Gastrocnemius medialis (tissue), 4 donors: ENCODE data around the gene ARHGAP8. TPM values are rescaled to one million over a fixed set of nuclear protein-coding genes. Genes with fewer than 3 reads are reported as not detected.
"Not testable (repeated sequence)": the region's sequence is repeated elsewhere in the genome, so short reads cannot be mapped to it uniquely, and the experiment has no call there.

Experiments
- ATAC-seq, 2 donors: fragments of 150-250 bp; one replicate each; pipeline ENCODE4 v1.9.1; 2016
- DNase-seq, 2 donors: peaks; one replicate each; pipeline ENCODE4 v3.0.0-alpha.2; 2019
- H3K27ac ChIP-seq, 4 donors: fragments of 200-600 bp; sonication (generic); 1 replicate in 1 of 4; 2 replicates in 3 of 4; pipeline ENCODE4 v1.5.1; 2016 to 2018; ENCODE audit warnings: mild to moderate bottlenecking in 2 of 4, moderate library complexity in 1 of 4
- H3K27me3 ChIP-seq, 3 donors: fragments of 200-600 bp; sonication (generic) in 2 of 3; 1 replicate in 1 of 3; 2 replicates in 2 of 3; pipeline versions ENCODE4 v1.5.1 to v1.6.0; 2016 to 2019; ENCODE audit warnings: mild to moderate bottlenecking in 1 of 3, moderate library complexity in 1 of 3
- H3K36me3 ChIP-seq, 2 donors: fragments of 200-600 bp; sonication (generic) in 1 of 2; one replicate each; pipeline ENCODE4 v1.5.1; 2017 to 2018
- H3K4me1 ChIP-seq, 2 donors: fragments of 200-600 bp; sonication (generic) in 1 of 2; one replicate each; pipeline ENCODE4 v1.5.1; 2016 to 2017; ENCODE audit warnings: mild to moderate bottlenecking in 2 of 2
- H3K4me3 ChIP-seq, 4 donors: fragments of 200-600 bp; sonication (generic) in 3 of 4; 1 replicate in 1 of 4; 2 replicates in 3 of 4; pipeline ENCODE4 v1.5.1; 2016 to 2019; ENCODE audit warnings: mild to moderate bottlenecking in 2 of 4
- H3K9me3 ChIP-seq, 3 donors: fragments of 200-600 bp; sonication (generic) in 2 of 3; 1 replicate in 1 of 3; 2 replicates in 2 of 3; pipeline ENCODE4 v1.5.1; 2016 to 2019
- POLR2A ChIP-seq, 2 donors: fragments of 450-650 bp; IDR thresholded peaks; one replicate each; pipeline ENCODE4 v1.6.1; 2017; ENCODE audit warnings: antibody characterized with exemption in 2 of 2, mild to moderate bottlenecking in 2 of 2, moderate library complexity in 2 of 2
- in situ Hi-C, 4 donors: fragments of 200-750 bp; cut with MboI; loops; one replicate each; pipeline versions ENCODE4 v1.15.0 to v1.8.0; 2017; ENCODE audit warnings: low sequenced_read_pairs in 4 of 4
- intact Hi-C: fragments of 100-400 bp; cut with DNase I; formaldehyde crosslinking; loops from one replicate; pipeline ENCODE4 v1.15.1; 2023; ENCODE audit warnings: low total_unique reads
- total RNA-seq, 4 donors: library from RNA; depleted of rRNA; stranded (reverse); fragments of >200 nt; gene quantifications; one replicate each; pipeline versions ENCODE4 v1.1.0 to v1.2.3, GENCODE V29; 2016
- TF ChIP-seq, protein P1 (sequence below), 5 experiments: fragments of 450-650 bp in 3 of 5; fragments of 200-600 bp in 2 of 5; sonication (generic) in 2 of 5; IDR thresholded peaks in 4 of 5; conservative IDR thresholded peaks in 1 of 5; 1 replicate in 4 of 5; 2 replicates in 1 of 5; pipeline ENCODE4 v1.5.1; 2016 to 2019; ENCODE audit warnings: antibody characterized with exemption in 5 of 5, mild to moderate bottlenecking in 3 of 5, moderate library complexity in 3 of 5

ARHGAP8 gene
- total RNA-seq, 4 donors from 2014 or later: not detected

DNA sequence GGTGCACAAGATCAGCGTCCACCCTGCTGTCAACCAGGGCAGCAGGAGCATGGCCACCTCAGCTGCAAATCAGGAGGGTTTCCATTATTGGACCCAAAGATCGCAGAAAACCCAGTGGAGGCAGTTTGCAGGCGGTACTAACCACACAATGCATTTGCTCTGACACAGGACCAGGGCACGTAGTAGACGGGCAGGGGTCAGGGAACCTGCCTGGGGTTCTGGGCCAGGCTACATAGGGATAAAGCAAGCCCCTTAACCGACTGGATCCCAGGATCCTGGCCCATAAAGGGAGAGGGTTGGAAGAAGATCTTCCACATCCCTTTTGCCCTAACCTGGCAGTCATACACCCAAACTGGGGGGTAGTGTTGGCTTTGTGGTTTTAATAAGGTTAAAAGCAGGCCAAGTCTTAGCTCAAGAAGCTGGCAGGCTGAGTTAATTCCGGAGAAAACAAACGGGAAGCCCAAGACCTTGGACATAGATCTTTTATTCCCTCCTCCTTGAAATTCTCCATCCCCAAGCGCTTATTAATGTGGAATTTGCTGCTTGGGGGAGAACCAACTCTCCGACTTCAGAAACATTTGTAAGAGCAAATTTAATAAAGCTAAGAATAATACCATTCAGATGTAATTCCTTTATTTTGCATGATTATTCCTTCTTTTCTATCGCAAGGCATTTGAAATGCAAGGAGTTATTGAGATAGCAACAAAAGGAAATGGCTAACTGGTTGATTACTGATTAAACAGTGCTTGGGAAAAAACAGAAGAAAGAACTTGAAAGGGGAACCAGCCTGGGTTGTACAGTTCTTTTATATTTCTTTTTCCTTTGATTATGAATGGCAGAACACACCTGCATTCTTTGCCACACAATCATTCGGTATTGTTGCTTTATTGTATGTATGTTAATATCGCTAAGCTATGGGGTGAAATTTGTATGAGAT, 6.3 kb upstream of the ARHGAP8 start:
- H3K4me3 ChIP-seq: no peak overlapping the region
- no peaks in the 10 kb centered on the region for H3K4me1 ChIP-seq
- H3K9me3 ChIP-seq: no peaks in the 10 kb centered on the region
- DNase-seq (no peak), ATAC-seq (no peak)
- no peak overlapping the region for H3K27ac ChIP-seq
- TF ChIP-seq POLR2A (IDR thresholded peaks at IDR 0.05): no peak
- TF ChIP-seq, protein P1, sequence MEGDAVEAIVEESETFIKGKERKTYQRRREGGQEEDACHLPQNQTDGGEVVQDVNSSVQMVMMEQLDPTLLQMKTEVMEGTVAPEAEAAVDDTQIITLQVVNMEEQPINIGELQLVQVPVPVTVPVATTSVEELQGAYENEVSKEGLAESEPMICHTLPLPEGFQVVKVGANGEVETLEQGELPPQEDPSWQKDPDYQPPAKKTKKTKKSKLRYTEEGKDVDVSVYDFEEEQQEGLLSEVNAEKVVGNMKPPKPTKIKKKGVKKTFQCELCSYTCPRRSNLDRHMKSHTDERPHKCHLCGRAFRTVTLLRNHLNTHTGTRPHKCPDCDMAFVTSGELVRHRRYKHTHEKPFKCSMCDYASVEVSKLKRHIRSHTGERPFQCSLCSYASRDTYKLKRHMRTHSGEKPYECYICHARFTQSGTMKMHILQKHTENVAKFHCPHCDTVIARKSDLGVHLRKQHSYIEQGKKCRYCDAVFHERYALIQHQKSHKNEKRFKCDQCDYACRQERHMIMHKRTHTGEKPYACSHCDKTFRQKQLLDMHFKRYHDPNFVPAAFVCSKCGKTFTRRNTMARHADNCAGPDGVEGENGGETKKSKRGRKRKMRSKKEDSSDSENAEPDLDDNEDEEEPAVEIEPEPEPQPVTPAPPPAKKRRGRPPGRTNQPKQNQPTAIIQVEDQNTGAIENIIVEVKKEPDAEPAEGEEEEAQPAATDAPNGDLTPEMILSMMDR (IDR thresholded peaks at IDR 0.05 in 4 of 5, conservative IDR thresholded peaks at IDR 0.05 in 1 of 5): no peak
- no peaks in the 10 kb centered on the region for H3K36me3 ChIP-seq
- peaks cover 12 to 30% (median 18%) of the 10 kb centered on the region in 3 donors for H3K27me3 ChIP-seq
- intact Hi-C loops: no loop called here
- in situ Hi-C loops: no loop called here

- H3K4me1 ChIP-seq, H3K36me3 ChIP-seq, ATAC-seq, H3K9me3 ChIP-seq, H3K4me3 ChIP-seq, H3K27ac ChIP-seq, intact Hi-C loops, DNase-seq, in situ Hi-C loops: not testable (repeated sequence)
- peaks cover 26 to 35% (median 30%) of the 10 kb centered on the region in 3 donors for H3K27me3 ChIP-seq
Observed at GRCh38 chr22:44747784-44748127, 4.6 kb upstream of the ARHGAP8 start.

- no peaks in the 10 kb centered on the region for H3K36me3 ChIP-seq
- intact Hi-C loops (no loop called here), in situ Hi-C loops (no loop called here)
- no peaks in the 10 kb centered on the region for H3K9me3 ChIP-seq
- peaks cover 33 to 38% (median 37%) of the 10 kb centered on the region in 3 donors for H3K27me3 ChIP-seq
- DNase-seq (no peak), ATAC-seq (no peak)
- TF ChIP-seq POLR2A (IDR thresholded peaks at IDR 0.05): no peak
- TF ChIP-seq, protein P1 (IDR thresholded peaks at IDR 0.05 in 4 of 5, conservative IDR thresholded peaks at IDR 0.05 in 1 of 5): no peak
- H3K4me1 ChIP-seq: no peaks in the 10 kb centered on the region
- no peak overlapping the region for H3K27ac ChIP-seq
- H3K4me3 ChIP-seq: no peak overlapping the region
Observed at GRCh38 chr22:44748524-44748923, 3.9 kb upstream of the ARHGAP8 start.

GRCh38 chr22:44750481-44750880, 1.9 kb upstream of the ARHGAP8 start:
- H3K27me3 ChIP-seq: peaks cover 41 to 50% (median 42%) of the 10 kb centered on the region in 3 donors
- ATAC-seq: no peak

More at GRCh38 chr22:44750481-44750880, 1.9 kb upstream of the ARHGAP8 start:
- H3K27ac ChIP-seq: no peak overlapping the region
- H3K4me1 ChIP-seq: no peaks in the 10 kb centered on the region
- TF ChIP-seq, protein P1 (IDR thresholded peaks at IDR 0.05 in 4 of 5, conservative IDR thresholded peaks at IDR 0.05 in 1 of 5): no peak
- no peak for TF ChIP-seq POLR2A (IDR thresholded peaks at IDR 0.05)
- no peaks in the 10 kb centered on the region for H3K9me3 ChIP-seq
- intact Hi-C loops (no loop called here), in situ Hi-C loops (no loop called here)
- H3K36me3 ChIP-seq: no peaks in the 10 kb centered on the region
- no peak for DNase-seq
- H3K4me3 ChIP-seq: no peak overlapping the region
